Measurements from ENCODE around the gene RANBP9. TPM values are rescaled to one million over a fixed set of nuclear protein-coding genes. Genes with fewer than 3 reads are reported as not detected.

Gene RANBP9
- total RNA-seq, 1 donor from 2014 or later: 13.5 TPM

DNA sequence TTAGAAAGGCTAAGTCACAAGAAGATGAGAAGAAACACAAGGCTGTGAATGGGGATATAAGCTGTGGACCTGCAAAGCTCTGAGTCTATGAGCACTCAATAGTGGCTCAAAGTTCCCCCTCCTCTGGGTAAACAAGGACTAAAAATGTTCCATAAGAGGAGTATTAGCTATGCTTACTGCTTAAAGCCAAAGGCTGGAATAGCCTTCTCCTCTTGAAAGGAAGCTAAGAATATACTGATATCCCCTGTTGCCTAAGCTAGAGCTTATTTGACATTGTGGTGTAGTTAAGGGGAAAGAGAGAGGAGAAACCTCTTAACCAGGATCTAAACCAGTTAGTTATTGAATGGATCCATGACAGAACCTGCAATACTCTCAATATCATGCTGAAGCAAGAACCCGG is 50.7 kb downstream of the RANBP9 start:
- TF ChIP-seq, protein P1, sequence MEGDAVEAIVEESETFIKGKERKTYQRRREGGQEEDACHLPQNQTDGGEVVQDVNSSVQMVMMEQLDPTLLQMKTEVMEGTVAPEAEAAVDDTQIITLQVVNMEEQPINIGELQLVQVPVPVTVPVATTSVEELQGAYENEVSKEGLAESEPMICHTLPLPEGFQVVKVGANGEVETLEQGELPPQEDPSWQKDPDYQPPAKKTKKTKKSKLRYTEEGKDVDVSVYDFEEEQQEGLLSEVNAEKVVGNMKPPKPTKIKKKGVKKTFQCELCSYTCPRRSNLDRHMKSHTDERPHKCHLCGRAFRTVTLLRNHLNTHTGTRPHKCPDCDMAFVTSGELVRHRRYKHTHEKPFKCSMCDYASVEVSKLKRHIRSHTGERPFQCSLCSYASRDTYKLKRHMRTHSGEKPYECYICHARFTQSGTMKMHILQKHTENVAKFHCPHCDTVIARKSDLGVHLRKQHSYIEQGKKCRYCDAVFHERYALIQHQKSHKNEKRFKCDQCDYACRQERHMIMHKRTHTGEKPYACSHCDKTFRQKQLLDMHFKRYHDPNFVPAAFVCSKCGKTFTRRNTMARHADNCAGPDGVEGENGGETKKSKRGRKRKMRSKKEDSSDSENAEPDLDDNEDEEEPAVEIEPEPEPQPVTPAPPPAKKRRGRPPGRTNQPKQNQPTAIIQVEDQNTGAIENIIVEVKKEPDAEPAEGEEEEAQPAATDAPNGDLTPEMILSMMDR (conservative IDR thresholded peaks at IDR 0.05; ENCODE audit: low read depth, low read length): no peak
- H3K4me3 ChIP-seq (ENCODE audit: low read depth, low read length): no peak overlapping the region
- no peak for DNase-seq (ENCODE audit: low read depth)

DNA sequence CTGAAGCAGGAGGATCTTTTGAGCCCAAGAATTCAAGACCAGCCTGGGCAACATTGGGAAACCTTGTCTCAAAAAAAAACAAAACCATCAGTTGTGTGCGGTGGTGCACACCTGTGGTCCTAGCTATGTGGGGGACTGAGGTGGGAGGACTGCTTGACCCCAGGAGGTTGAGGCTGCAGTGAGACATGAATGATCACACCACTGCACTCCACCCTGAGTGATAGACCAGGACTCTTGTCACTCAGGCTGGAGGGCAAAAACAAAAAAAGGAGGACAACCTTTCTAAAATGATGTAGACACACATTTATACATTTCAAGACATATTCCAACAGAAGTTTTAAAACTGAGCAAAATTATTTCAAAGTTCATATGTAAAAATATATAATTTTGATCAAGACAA is 51.4 kb downstream of the RANBP9 start:
- TF ChIP-seq, protein P1 (conservative IDR thresholded peaks at IDR 0.05; ENCODE audit: low read depth, low read length): no peak
- no peak for DNase-seq (ENCODE audit: low read depth)

DNA sequence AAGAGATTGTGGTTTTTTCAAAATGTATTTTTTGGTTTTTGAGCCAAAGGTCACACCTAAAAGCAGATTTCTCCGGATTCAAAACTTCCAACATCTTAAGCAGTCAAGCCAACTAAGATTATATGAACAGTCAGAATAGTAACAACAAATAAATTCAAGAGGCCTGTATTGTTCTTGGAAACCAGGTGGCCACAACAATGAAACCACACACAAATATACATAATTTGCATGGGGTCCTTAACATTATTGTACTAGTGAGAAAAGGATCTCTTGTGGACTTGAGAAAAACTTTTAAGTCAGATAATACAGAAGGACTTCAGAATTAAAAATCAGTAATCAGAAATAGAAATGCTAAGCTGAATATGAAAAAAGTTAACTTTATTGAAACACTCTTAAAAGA is 55.9 kb downstream of the RANBP9 start:
- DNase-seq (ENCODE audit: low read depth): no peak
- TF ChIP-seq, protein P1 (conservative IDR thresholded peaks at IDR 0.05; ENCODE audit: low read depth, low read length): no peak
- H3K4me3 ChIP-seq (ENCODE audit: low read depth, low read length): no peak overlapping the region

More for the DNA sequence above, 51.4 kb downstream of the RANBP9 start:
- no peak overlapping the region for H3K4me3 ChIP-seq (ENCODE audit: low read depth, low read length)

DNA sequence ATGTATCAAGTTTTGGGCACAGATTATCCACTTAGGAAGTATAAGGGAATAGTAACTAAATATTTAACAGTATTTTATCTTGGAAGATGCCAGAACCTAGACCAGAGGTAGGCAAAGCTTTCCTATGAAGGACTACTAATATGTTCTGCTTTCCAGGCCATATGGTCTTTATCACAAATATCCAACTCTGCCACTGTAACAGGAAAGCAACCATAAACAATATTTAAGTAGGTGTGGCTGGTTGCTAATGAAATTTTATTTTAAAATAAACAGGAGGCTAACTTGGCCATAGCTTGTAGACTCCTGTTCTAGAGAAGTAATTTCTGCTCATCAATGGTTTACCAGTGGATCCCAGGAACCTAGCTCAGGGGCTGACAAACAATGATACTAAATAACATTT is 57.1 kb downstream of the RANBP9 start:
- TF ChIP-seq, protein P1 (conservative IDR thresholded peaks at IDR 0.05; ENCODE audit: low read depth, low read length): no peak
- DNase-seq (ENCODE audit: low read depth): no peak
- H3K4me3 ChIP-seq (ENCODE audit: low read depth, low read length): no peak overlapping the region

DNA sequence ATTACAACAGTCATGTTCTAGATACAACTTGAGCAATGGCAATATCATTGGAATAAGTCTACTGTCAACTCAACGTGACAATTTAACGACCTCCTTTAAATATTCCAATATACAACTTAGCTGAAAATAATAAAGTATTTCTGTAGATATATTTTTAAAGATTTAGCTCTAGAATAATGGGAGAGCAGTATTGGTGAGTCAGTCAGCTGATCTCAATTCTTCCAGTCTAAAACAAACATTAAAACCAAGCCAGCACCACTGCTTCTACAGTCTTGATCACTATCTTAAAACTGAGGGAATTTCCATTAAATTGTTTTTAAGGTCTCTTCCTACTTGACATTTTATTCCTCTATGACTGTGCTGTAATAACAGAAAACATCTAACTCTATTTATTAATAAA is 58.3 kb downstream of the RANBP9 start:
- no peak for DNase-seq (ENCODE audit: low read depth)
- TF ChIP-seq, protein P1 (conservative IDR thresholded peaks at IDR 0.05; ENCODE audit: low read depth, low read length): no peak
- no peak overlapping the region for H3K4me3 ChIP-seq (ENCODE audit: low read depth, low read length)

DNA sequence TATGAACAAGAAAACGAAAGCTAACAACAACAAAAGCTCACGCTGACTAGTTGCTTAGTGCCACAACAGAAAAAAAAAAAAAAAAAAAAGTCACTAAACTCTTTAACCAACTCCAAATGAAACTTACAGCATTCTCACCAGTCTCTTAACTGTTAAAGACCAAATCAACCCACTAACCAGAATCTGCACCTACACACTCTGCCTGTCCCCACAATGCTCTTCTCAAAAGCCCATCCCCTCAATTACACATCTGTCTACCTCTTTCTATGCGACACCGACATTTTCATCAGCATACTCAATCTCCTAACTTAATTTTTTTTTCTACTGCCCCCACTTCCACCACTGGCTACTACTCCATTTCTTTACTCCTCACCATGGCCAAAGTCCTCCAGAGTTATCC is 62.2 kb downstream of the RANBP9 start:
- DNase-seq (ENCODE audit: low read depth): no peak
- TF ChIP-seq, protein P1 (conservative IDR thresholded peaks at IDR 0.05; ENCODE audit: low read depth, low read length): no peak
- H3K4me3 ChIP-seq (ENCODE audit: low read depth, low read length): no peak overlapping the region

DNA sequence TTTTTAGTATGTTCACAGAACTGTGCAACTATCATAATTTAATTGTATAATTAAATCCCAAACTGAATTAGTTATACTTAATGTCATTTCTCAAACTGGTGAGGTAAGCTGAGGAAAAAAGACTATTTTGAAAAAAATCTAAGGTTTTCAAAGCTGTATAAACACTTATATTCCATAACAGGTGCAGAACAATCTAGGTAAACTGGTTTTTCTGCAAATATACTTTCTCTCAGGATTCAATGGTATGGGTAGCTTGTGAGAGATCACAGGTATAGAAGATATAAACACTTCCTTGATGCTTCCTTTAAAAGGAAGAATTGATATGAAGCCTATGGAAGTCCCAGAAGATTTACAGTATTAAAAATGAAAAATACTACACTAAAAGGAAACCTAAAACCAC is 62.8 kb downstream of the RANBP9 start:
- no peak for DNase-seq (ENCODE audit: low read depth)
- TF ChIP-seq, protein P1 (conservative IDR thresholded peaks at IDR 0.05; ENCODE audit: low read depth, low read length): no peak
- no peak overlapping the region for H3K4me3 ChIP-seq (ENCODE audit: low read depth, low read length)
